Measurements from ENCODE around the gene CCDC89. TPM values are rescaled to one million over a fixed set of nuclear protein-coding genes. Genes with fewer than 3 reads are reported as not detected.

Gene CCDC89
- total RNA-seq, 1 donor, result not detected

- Histone ChIP-seq H3K9me3 (ENCODE audit: low read depth, low read length) (no peaks in the 10 kb centered on the region), H3K27me3 (ENCODE audit: insufficient read depth, low read length) (peaks cover 25% of the 10 kb centered on the region), H3K4me3 (ENCODE audit: low read length) (peak within 1 kb of the TSS; percentile 87), H3K4me1 (ENCODE audit: insufficient read depth, low read length) (peaks cover 13% of the 10 kb centered on the region)
Observed at GRCh38 chr11:85647604-85648299, 38.2 kb downstream of the CCDC89 start, which contains the start of gene TMEM126A. Gene TMEM126A, plus strand, starts transcription at chr11:85647967. Its CDS starts 2,289 bp downstream, at chr11:85650256.

DNA sequence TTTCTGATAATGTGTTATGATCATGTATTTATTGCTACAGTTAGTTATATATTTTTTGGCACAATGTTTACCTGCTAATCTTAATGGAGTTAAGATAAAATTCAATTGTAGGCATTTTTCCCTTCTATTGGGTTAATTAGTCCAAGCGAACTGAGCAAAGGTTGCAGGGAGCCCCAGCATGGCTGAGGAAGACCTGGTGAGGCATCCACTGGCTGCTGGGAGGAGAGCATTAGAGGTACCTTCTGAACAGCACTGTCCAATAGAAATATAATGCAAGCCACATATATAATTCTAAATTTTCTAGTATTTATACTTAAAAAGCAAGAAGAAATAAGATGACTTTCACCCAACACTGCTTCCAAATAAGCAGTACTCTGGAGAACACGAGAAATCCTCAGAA lies 38.9 kb downstream of the CCDC89 start:
- no peaks in the 10 kb centered on the region for H3K9me3 ChIP-seq (ENCODE audit: low read depth, low read length)
- H3K27me3 ChIP-seq (ENCODE audit: insufficient read depth, low read length), result peaks cover 30% of the 10 kb centered on the region
- H3K4me3 ChIP-seq (ENCODE audit: low read length), result peak overlapping the region; percentile 87
- H3K4me1 ChIP-seq (ENCODE audit: insufficient read depth, low read length), result peaks cover 13% of the 10 kb centered on the region

DNA sequence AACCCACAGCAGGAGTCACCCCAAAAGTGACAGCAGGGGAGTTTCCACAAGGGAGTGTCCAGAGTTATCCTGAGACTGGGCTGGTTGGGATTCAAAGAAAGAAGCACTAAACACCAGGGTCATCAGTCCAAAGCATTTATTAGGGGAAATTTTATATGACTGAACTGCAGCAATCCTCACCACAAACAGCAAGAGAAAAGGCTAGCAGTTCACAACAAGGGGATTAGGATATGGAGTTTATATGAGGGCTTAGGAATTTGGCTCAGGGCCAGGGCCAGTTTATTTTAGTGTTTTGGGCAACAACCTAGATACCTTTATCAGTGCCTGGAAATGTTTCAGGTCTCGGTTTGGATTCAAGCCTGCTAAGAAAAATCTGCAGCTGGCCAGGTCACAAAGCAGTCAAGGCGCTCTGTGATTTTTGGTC lies 42.8 kb downstream of the CCDC89 start:
- peaks cover 30% of the 10 kb centered on the region for H3K27me3 ChIP-seq (ENCODE audit: insufficient read depth, low read length)
- H3K4me1 ChIP-seq (ENCODE audit: insufficient read depth, low read length), result peaks cover 9% of the 10 kb centered on the region
- no peaks in the 10 kb centered on the region for H3K9me3 ChIP-seq (ENCODE audit: low read depth, low read length)
- no peak overlapping the region for H3K4me3 ChIP-seq (ENCODE audit: low read length)

DNA sequence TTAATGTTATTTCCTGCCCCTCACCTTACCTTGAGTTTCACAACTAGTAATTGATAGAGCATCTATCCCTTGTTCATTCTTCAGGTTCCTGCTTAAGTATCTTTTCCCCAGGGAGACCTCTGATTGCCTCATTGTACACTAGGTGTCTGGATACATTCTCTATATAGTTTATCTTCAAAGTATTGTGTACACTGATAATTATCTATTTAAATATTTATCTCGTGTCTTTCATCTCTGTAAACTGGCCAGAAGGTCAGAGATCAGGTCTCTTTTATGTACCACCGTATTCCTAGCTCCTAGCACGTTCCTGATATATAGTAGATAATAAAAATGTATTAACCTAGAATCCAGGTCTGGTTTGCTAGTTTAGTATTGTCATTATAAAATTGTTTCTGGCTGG lies 51.2 kb downstream of the CCDC89 start:
- Histone ChIP-seq H3K9me3 (ENCODE audit: low read depth, low read length) (no peaks in the 10 kb centered on the region), H3K27me3 (ENCODE audit: insufficient read depth, low read length) (no peaks in the 10 kb centered on the region), H3K4me3 (ENCODE audit: low read length) (no peak overlapping the region), H3K4me1 (ENCODE audit: insufficient read depth, low read length) (peaks cover 3% of the 10 kb centered on the region)

Other genes starting within 250 kb of the CCDC89 start
- gene DLG2, start 58.9 kb downstream of the CCDC89 start, total RNA-seq, result 1.6 TPM
- gene TMEM126B, start 57.6 kb downstream of the CCDC89 start, total RNA-seq, result 20.3 TPM
- gene TMEM126A, start 38.2 kb downstream of the CCDC89 start, total RNA-seq, result 14.4 TPM
- gene CREBZF, start 21.1 kb downstream of the CCDC89 start, total RNA-seq, result 55.2 TPM
- gene SYTL2, start 124.9 kb upstream of the CCDC89 start, total RNA-seq, result 26.6 TPM
- gene CCDC83, start 169.2 kb upstream of the CCDC89 start, total RNA-seq, result under 0.01 TPM